Panc1 (cell line): ENCODE data around the gene GMDS. TPM values are rescaled to one million over a fixed set of nuclear protein-coding genes. Genes with fewer than 3 reads are reported as not detected.

Source experiments
- ATAC-seq: fragments of 200-7000 bp; cut with Tn5 transposase; 2 replicates; pipeline ENCODE4 v1.9.1; 2020; ENCODE audit warnings: mild to moderate bottlenecking, moderate library complexity
- BruUV-seq: library from RNA; stranded (reverse); fragments of 400-500 nt; replicated peaks from 2 replicates; lab custom pipeline; 2021; lab: Mats Ljungman, UMichigan
- CTCF ChIA-PET: fragments of 300-600 bp; sonication (Branson Sonifier 250); formaldehyde crosslinking; loops from one replicate; lab custom pipeline; 2022; ENCODE audit warnings: antibody characterized with exemption; lab: Charles Lee
- POLR2A ChIA-PET: fragments of 300-600 bp; sonication (Branson Sonifier 250); formaldehyde crosslinking; loops from one replicate; lab custom pipeline; 2022; ENCODE audit warnings: antibody characterized with exemption; lab: Charles Lee
- DNase-seq: peaks from one replicate; pipeline ENCODE4 v3.0.0-alpha.2; 2010; ENCODE audit warnings: low read depth, low spot score
- H3K27ac ChIP-seq: 2 replicates; pipeline ENCODE4 v1.5.1; 2011; ENCODE audit warnings: mild to moderate bottlenecking, low read length, inconsistent platforms
- H3K27me3 ChIP-seq: fragments of 200-500 bp; sonication (Bioruptor generic); 2 replicates; pipeline ENCODE4 v1.6.0; 2014; ENCODE audit warnings: low read length, inconsistent platforms; ENCODE audit not compliant: control insufficient read depth, insufficient read depth
- H3K36me3 ChIP-seq: fragments of 200-500 bp; sonication (Bioruptor generic); 2 replicates; pipeline ENCODE4 v1.5.1; 2014; ENCODE audit warnings: inconsistent platforms, mild to moderate bottlenecking, low read length, moderate library complexity; ENCODE audit not compliant: control insufficient read depth, insufficient read depth
- H3K4me1 ChIP-seq: 2 replicates; pipeline ENCODE4 v1.5.1; 2011; ENCODE audit warnings: inconsistent platforms, mild to moderate bottlenecking, low read length, moderate library complexity; ENCODE audit not compliant: control insufficient read depth, insufficient read depth
- H3K4me3 ChIP-seq, 2 experiments: 2 replicates each; pipeline ENCODE4 v1.5.1; 2011 to 2012; ENCODE audit warnings: low read depth in 2 of 2, low read length in 2 of 2, mild to moderate bottlenecking in 2 of 2, inconsistent platforms in 1 of 2, moderate library complexity in 1 of 2
- H3K9me3 ChIP-seq: fragments of 200-500 bp; sonication (Bioruptor generic); 2 replicates; pipeline ENCODE4 v1.5.1; 2014; ENCODE audit warnings: low read depth, mild to moderate bottlenecking, inconsistent platforms, low read length, moderate library complexity; ENCODE audit not compliant: control insufficient read depth, insufficient read depth
- CTCF ChIP-seq: fragments of 450-650 bp; IDR thresholded peaks from 2 replicates; pipeline ENCODE4 v1.5.1; 2017; ENCODE audit warnings: mild to moderate bottlenecking
- POLR2AphosphoS5 ChIP-seq: IDR thresholded peaks from 2 replicates; pipeline ENCODE4 v1.6.1; 2012; ENCODE audit warnings: mild to moderate bottlenecking, low read depth, low read length, moderate library complexity
- SIN3A ChIP-seq: IDR thresholded peaks from 2 replicates; pipeline ENCODE4 v1.6.1; 2012; ENCODE audit warnings: low read depth, mild to moderate bottlenecking, low read length, moderate library complexity, borderline replicate concordance; ENCODE audit not compliant: insufficient read depth
- TCF7L2 ChIP-seq: IDR thresholded peaks from 2 replicates; pipeline ENCODE4 v1.6.1; 2011; ENCODE audit warnings: mild to moderate bottlenecking, low read depth, low read length, inconsistent platforms
- in situ Hi-C: cut with HindIII; loops from 2 replicates; pipeline ENCODE4 v1.10.0; 2016; ENCODE audit warnings: low sequenced_read_pairs, low pct_unique_long_range_greater_than_20kb
- intact Hi-C: fragments of 100-400 bp; cut with micrococcal nuclease; formaldehyde crosslinking; loops from one replicate; pipeline ENCODE4 v1.10.0; 2022; ENCODE audit not compliant: unreplicated experiment
- total RNA-seq: library from RNA; stranded (reverse); gene quantifications from one replicate; pipeline ENCODE4 v1.2.1, GENCODE V29; 2021; ENCODE audit not compliant: unreplicated experiment
- TF ChIP-seq, protein P1 (sequence below), 2 experiments: IDR thresholded peaks; 2 replicates each; pipeline ENCODE4 v1.6.1; 2011 to 2012; ENCODE audit warnings: low read depth in 2 of 2, control low read depth in 1 of 2, low read length in 1 of 2, mild to moderate bottlenecking in 1 of 2, moderate library complexity in 1 of 2; ENCODE audit not compliant: insufficient read depth in 1 of 2

GMDS gene
- total RNA-seq, 1 experiment from 2014 or later = 9.8 TPM

- H3K27ac ChIP-seq = no peak overlapping the region
- intact Hi-C loops = no loop called here
- POLR2A ChIA-PET = no interaction called here
- no peaks in the 10 kb centered on the region for H3K36me3 ChIP-seq
- H3K4me3 ChIP-seq = no peak overlapping the region
- H3K9me3 ChIP-seq = no peaks in the 10 kb centered on the region
- ATAC-seq (no peak), DNase-seq (no peak)
- CTCF ChIA-PET = no interaction called here
- H3K4me1 ChIP-seq = no peaks in the 10 kb centered on the region
- no peaks in the 10 kb centered on the region for H3K27me3 ChIP-seq
- in situ Hi-C loops = no loop called here
- no peak for TF ChIP-seq POLR2AphosphoS5
- no peak for TF ChIP-seq TCF7L2
- no peak for TF ChIP-seq SIN3A
- TF ChIP-seq, protein P1, sequence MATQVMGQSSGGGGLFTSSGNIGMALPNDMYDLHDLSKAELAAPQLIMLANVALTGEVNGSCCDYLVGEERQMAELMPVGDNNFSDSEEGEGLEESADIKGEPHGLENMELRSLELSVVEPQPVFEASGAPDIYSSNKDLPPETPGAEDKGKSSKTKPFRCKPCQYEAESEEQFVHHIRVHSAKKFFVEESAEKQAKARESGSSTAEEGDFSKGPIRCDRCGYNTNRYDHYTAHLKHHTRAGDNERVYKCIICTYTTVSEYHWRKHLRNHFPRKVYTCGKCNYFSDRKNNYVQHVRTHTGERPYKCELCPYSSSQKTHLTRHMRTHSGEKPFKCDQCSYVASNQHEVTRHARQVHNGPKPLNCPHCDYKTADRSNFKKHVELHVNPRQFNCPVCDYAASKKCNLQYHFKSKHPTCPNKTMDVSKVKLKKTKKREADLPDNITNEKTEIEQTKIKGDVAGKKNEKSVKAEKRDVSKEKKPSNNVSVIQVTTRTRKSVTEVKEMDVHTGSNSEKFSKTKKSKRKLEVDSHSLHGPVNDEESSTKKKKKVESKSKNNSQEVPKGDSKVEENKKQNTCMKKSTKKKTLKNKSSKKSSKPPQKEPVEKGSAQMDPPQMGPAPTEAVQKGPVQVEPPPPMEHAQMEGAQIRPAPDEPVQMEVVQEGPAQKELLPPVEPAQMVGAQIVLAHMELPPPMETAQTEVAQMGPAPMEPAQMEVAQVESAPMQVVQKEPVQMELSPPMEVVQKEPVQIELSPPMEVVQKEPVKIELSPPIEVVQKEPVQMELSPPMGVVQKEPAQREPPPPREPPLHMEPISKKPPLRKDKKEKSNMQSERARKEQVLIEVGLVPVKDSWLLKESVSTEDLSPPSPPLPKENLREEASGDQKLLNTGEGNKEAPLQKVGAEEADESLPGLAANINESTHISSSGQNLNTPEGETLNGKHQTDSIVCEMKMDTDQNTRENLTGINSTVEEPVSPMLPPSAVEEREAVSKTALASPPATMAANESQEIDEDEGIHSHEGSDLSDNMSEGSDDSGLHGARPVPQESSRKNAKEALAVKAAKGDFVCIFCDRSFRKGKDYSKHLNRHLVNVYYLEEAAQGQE (IDR thresholded peaks at IDR 0.05; ENCODE audit: insufficient read depth in 1 of 2, low read depth in 2 of 2, low read length in 1 of 2) = no peak
- no peak for TF ChIP-seq CTCF
- no TSS peak for BruUV-seq
Measured at GRCh38 chr6:2132416-2132815, 113.0 kb downstream of the GMDS start.

DNA sequence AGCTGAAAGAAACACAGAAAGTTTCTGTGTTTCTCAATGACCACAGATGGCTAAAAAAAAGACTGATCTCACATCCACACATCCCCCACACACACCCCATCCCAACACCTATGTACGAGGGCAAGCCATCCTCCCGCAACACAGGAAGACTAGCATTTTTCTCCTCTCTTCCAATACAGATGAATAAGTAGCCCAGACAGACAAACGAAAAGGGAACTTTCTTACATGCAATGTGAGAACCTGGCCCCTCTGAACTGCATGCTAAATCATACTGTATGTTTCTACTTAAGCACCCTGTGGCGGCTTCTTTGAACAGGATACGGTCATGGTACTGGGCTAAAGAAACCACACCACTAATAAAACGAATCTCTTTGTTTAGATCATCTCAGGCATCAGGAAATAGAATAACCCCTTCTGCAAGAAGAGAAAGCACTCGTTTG, 116.2 kb downstream of the GMDS start:
- Histone ChIP-seq H3K9me3 (no peaks in the 10 kb centered on the region), H3K27me3 (no peaks in the 10 kb centered on the region), H3K4me1 (no peaks in the 10 kb centered on the region), H3K4me3 (no peak overlapping the region), H3K27ac (no peak overlapping the region), H3K36me3 (no peaks in the 10 kb centered on the region)
- DNase-seq (no peak), ATAC-seq (no peak)
- no TSS peak for BruUV-seq
- in situ Hi-C loops (no loop called here), intact Hi-C loops (no loop called here)
- TF ChIP-seq POLR2AphosphoS5 (no peak), TCF7L2 (no peak)
- ChIA-PET POLR2A (interaction anchor here (0.6 kb wide), 1 partner anchor 230 kb away, joined by 4 read pairs; no protein-coding TSS in a partner anchor), CTCF (no interaction called here)

DNA sequence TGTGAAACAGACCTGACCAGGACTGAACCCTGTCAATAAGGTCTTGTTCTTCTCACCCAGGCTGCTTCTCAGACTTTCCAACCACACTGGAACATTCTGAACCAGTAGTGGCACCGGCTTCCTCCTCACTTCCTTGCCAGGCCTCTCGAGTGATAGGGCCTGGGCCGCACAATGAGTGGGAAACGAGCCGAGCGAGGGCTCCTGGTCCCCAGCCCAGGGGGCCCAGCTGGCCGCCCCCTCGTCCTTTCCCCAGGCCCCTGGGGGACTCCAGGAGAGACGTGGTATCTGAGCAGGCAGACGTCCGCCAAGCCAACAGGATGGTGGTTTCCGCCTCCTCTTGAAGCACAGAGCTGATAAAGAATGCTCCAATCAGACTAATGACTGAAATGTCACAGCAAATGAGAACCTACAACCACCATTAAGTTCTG, 117.9 kb downstream of the GMDS start:
- no peak for ATAC-seq

More for the DNA sequence above, 117.9 kb downstream of the GMDS start:
- Histone ChIP-seq H3K36me3 (no peaks in the 10 kb centered on the region), H3K4me3 (no peak overlapping the region), H3K4me1 (no peaks in the 10 kb centered on the region), H3K9me3 (no peaks in the 10 kb centered on the region), H3K27ac (no peak overlapping the region), H3K27me3 (no peaks in the 10 kb centered on the region)
- ChIA-PET CTCF (no interaction called here), POLR2A (no interaction called here)
- TF ChIP-seq POLR2AphosphoS5 (no peak), SIN3A (no peak), TCF7L2 (no peak)
- TF ChIP-seq, protein P1 (IDR thresholded peaks at IDR 0.05; ENCODE audit: insufficient read depth in 1 of 2, low read depth in 2 of 2, low read length in 1 of 2) = no peak
- in situ Hi-C loops (no loop called here), intact Hi-C loops (no loop called here)
- no TSS peak for BruUV-seq
- no peak for DNase-seq
